WTC11 (cell line): Measurements from ENCODE around the gene NFATC1. TPM values are rescaled to one million over a fixed set of nuclear protein-coding genes. Genes with fewer than 3 reads are reported as not detected.

ENCODE experiments used
- ATAC-seq: fragments of 200-7000 bp; cut with Tn5 transposase; 2 replicates; pipeline ENCODE4 v1.10.0; 2021; ENCODE audit warnings: mild to moderate bottlenecking, moderate library complexity
- CTCF ChIA-PET: fragments of 300-600 bp; sonication (Branson Sonifier 250); formaldehyde crosslinking; loops from one replicate; lab custom pipeline; 2021; ENCODE audit warnings: antibody characterized with exemption; lab: Charles Lee
- POLR2A ChIA-PET: fragments of 350-600 bp; sonication (Branson Sonifier 250); formaldehyde crosslinking; loops from one replicate; lab custom pipeline; 2021; ENCODE audit warnings: antibody characterized with exemption; lab: Charles Lee
- DNase-seq: peaks from one replicate; pipeline ENCODE4 v3.0.0; 2021; ENCODE audit warnings: low spot score
- H3K27ac Mint-ChIP-seq: 2 replicates; pipeline ENCODE4 v1.8.0; 2021; ENCODE audit warnings: mixed read lengths
- H3K27me3 Mint-ChIP-seq: 2 replicates; pipeline ENCODE4 v1.8.0; 2021; ENCODE audit warnings: low read depth, mild to moderate bottlenecking, moderate library complexity, mixed read lengths
- H3K36me3 Mint-ChIP-seq: 2 replicates; pipeline ENCODE4 v1.8.0; 2021; ENCODE audit warnings: mixed read lengths
- H3K4me1 Mint-ChIP-seq: 2 replicates; pipeline ENCODE4 v1.8.0; 2022; ENCODE audit warnings: mixed read lengths
- H3K4me3 Mint-ChIP-seq: 2 replicates; pipeline ENCODE4 v1.8.0; 2021; ENCODE audit warnings: mild to moderate bottlenecking, moderate library complexity, mixed read lengths
- H3K9me3 Mint-ChIP-seq: 2 replicates; pipeline ENCODE4 v1.8.0; 2021; ENCODE audit warnings: mixed read lengths
- ATF2 ChIP-seq: sonication (generic); formaldehyde crosslinking; IDR thresholded peaks from 2 replicates; pipeline ENCODE4 v1.8.1; 2022; ENCODE audit warnings: low read depth, missing genetic modification reagents, borderline replicate concordance
- CREB1 ChIP-seq: sonication (generic); formaldehyde crosslinking; IDR thresholded peaks from 2 replicates; pipeline ENCODE4 v1.8.0; 2023; ENCODE audit warnings: mild to moderate bottlenecking, missing genetic modification reagents
- E2F5 ChIP-seq: sonication (generic); formaldehyde crosslinking; IDR thresholded peaks from 2 replicates; pipeline ENCODE4 v1.8.1; 2022; ENCODE audit warnings: mild to moderate bottlenecking, moderate library complexity, missing genetic modification reagents
- ERG ChIP-seq: fragments of 250-450 bp; sonication (Bioruptor Pico); IDR thresholded peaks from 2 replicates; pipeline ENCODE4 v1.8.0; 2021; ENCODE audit warnings: mild to moderate bottlenecking
- ESRRA ChIP-seq: sonication (generic); formaldehyde crosslinking; IDR thresholded peaks from 2 replicates; pipeline ENCODE4 v1.8.1; 2022; ENCODE audit warnings: mild to moderate bottlenecking, missing genetic modification reagents, borderline replicate concordance
- HMGXB4 ChIP-seq: sonication (generic); formaldehyde crosslinking; IDR thresholded peaks from 2 replicates; pipeline ENCODE4 v1.8.1; 2023; ENCODE audit warnings: mild to moderate bottlenecking, moderate library complexity, missing genetic modification reagents
- MLX ChIP-seq: sonication (generic); formaldehyde crosslinking; IDR thresholded peaks from 2 replicates; pipeline ENCODE4 v1.8.1; 2023; ENCODE audit warnings: mild to moderate bottlenecking, missing genetic modification reagents, moderate library complexity
- NFE2L1 ChIP-seq: sonication (generic); formaldehyde crosslinking; IDR thresholded peaks from 2 replicates; pipeline ENCODE4 v1.8.1; 2023; ENCODE audit warnings: missing genetic modification reagents
- RELA ChIP-seq: sonication (generic); formaldehyde crosslinking; IDR thresholded peaks from 2 replicates; pipeline ENCODE4 v1.8.1; 2022; ENCODE audit warnings: missing genetic modification reagents, mild to moderate bottlenecking, borderline replicate concordance
- TCF7 ChIP-seq: sonication (generic); formaldehyde crosslinking; IDR thresholded peaks from 2 replicates; pipeline ENCODE4 v1.8.0; 2022; ENCODE audit warnings: mild to moderate bottlenecking, low read depth, missing genetic modification reagents, moderate library complexity
- ZNF532 ChIP-seq: fragments of 250-450 bp; sonication (Bioruptor Pico); IDR thresholded peaks from 2 replicates; pipeline ENCODE4 v1.9.0; 2021; ENCODE audit warnings: mild to moderate bottlenecking, borderline replicate concordance
- total RNA-seq: library from RNA; stranded (reverse); gene quantifications from 3 replicates; pipeline ENCODE4 v1.2.3, GENCODE V29; 2021
- TF ChIP-seq, protein P1 (sequence below): fragments of 250-450 bp; sonication (Bioruptor Pico); IDR thresholded peaks from 2 replicates; pipeline ENCODE4 v1.9.0; 2021; ENCODE audit warnings: moderate library complexity, mild to moderate bottlenecking, inconsistent platforms, borderline replicate concordance
- TF ChIP-seq, protein P2 (sequence below): sonication (generic); formaldehyde crosslinking; IDR thresholded peaks from 2 replicates; pipeline ENCODE4 v1.8.1; 2022; ENCODE audit warnings: low read depth, mild to moderate bottlenecking, moderate library complexity, missing genetic modification reagents, borderline replicate concordance
- TF ChIP-seq, protein P3 (sequence below): sonication (generic); formaldehyde crosslinking; IDR thresholded peaks from 2 replicates; pipeline ENCODE4 v1.8.0; 2022; ENCODE audit warnings: mild to moderate bottlenecking, missing genetic modification reagents

The NFATC1 gene
- total RNA-seq, 1 experiment from 2014 or later, result 20.2 TPM

- no peak for ATAC-seq
- Mint-ChIP-seq H3K36me3 (no peaks in the 10 kb centered on the region; the same call in 1 of the 2 replicates), H3K27ac (peak overlapping the region; percentile 68; the same call in 1 of the 2 replicates), H3K27me3 (no peaks in the 10 kb centered on the region), H3K4me1 (peaks cover 43% of the 10 kb centered on the region)
- ChIA-PET CTCF (no interaction called here), POLR2A (no interaction called here)
- no peak for DNase-seq
- no peak for TF ChIP-seq E2F5
- TF ChIP-seq, all 79 proteins: peak for 0
- no peak overlapping the region for H3K4me3 Mint-ChIP-seq
- H3K9me3 Mint-ChIP-seq, result no peaks in the 10 kb centered on the region
These were observed 9.5 kb downstream of the NFATC1 start for GRCh38 chr18:79405019-79405780.

DNA sequence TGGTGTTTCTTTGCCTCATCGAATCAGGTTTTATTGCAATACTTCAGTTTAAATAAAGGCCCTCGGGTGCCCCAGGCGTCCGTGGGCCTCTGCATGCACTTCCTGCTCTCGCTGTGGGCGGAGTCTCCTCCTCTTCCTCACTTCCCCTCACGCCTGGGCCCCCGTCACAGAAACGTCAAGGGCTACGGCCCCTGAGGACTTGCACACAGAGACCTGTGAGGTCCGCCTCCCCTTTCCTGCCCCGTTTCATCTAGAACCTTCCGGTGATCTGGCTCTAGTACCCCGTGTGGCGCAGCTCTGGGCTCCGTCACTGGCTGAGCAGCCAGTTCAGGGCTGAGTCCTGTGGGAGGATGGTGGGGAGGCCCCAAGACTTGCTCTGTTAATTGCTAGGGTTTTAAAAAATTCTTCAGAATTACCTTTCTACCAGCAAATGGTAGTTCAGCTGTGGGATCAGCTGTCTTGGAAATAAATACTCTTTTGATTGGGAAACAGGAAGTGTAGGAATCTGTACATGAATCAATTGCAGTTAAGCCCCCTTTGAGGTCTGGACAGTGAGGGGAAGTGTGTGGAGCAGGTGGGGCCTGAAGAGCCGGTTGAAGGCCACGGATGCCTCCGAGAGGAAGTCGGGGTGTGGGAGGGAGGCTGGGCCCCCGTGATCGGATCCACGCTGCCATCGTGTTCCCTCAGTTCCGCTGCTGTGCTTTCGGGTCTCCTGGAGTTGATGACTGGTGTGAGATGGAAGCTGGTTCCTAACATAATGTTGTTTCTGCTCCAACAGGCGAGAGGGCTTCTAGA is 10.2 kb downstream of the NFATC1 start:
- no peak for TF ChIP-seq RELA (CRISPR knock-in tag)
- Mint-ChIP-seq H3K27me3 (no peaks in the 10 kb centered on the region), H3K4me1 (peaks cover 43% of the 10 kb centered on the region), H3K9me3 (no peaks in the 10 kb centered on the region), H3K36me3 (no peaks in the 10 kb centered on the region; the same call in 1 of the 2 replicates), H3K27ac (peak overlapping the region; percentile 95), H3K4me3 (no peak overlapping the region)
- CTCF ChIA-PET, result no interaction called here
- POLR2A ChIA-PET, result no interaction called here
- DNase-seq (no peak), ATAC-seq (no peak)

DNA sequence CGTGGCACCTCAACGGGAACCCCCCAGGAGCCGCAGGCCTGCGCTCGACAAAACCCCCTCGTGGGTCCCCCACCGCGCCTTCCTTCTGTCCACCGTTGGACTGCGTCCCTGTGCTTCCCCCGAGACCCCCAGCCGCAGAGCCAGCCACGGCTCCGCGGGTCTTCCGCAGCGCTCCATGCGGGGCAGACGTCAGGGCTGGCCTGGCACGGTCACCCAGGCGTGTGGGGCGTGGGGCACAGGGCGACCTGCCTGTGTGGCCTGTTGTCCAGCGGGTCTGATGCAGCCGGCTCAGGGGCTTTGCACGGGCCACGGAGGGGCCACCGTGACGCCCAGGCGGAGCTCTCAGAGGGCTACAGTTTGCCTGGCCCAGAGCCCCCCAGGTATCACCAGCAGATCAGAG is 11.0 kb downstream of the NFATC1 start:
- Mint-ChIP-seq H3K4me1 (peaks cover 39% of the 10 kb centered on the region), H3K27me3 (no peaks in the 10 kb centered on the region)
- CTCF ChIA-PET, result no interaction called here
- TF ChIP-seq, protein P1, sequence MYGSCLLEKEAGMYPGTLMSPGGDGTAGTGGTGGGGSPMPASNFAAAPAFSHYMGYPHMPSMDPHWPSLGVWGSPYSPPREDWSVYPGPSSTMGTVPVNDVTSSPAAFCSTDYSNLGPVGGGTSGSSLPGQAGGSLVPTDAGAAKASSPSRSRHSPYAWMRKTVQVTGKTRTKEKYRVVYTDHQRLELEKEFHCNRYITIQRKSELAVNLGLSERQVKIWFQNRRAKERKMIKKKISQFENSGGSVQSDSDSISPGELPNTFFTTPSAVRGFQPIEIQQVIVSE, result no peak
- TF ChIP-seq, protein P2, sequence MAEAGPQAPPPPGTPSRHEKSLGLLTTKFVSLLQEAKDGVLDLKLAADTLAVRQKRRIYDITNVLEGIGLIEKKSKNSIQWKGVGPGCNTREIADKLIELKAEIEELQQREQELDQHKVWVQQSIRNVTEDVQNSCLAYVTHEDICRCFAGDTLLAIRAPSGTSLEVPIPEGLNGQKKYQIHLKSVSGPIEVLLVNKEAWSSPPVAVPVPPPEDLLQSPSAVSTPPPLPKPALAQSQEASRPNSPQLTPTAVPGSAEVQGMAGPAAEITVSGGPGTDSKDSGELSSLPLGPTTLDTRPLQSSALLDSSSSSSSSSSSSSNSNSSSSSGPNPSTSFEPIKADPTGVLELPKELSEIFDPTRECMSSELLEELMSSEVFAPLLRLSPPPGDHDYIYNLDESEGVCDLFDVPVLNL (CRISPR knock-in tag), result no peak
- TF ChIP-seq ESRRA (no peak), ZNF532 (no peak), ATF2 (CRISPR knock-in tag) (no peak), TCF7 (CRISPR knock-in tag) (no peak), CREB1 (no peak), HMGXB4 (CRISPR knock-in tag) (no peak), ERG (CRISPR knock-in tag) (no peak), NFE2L1 (CRISPR knock-in tag) (no peak), MLX (CRISPR knock-in tag) (no peak)
- TF ChIP-seq, protein P3, sequence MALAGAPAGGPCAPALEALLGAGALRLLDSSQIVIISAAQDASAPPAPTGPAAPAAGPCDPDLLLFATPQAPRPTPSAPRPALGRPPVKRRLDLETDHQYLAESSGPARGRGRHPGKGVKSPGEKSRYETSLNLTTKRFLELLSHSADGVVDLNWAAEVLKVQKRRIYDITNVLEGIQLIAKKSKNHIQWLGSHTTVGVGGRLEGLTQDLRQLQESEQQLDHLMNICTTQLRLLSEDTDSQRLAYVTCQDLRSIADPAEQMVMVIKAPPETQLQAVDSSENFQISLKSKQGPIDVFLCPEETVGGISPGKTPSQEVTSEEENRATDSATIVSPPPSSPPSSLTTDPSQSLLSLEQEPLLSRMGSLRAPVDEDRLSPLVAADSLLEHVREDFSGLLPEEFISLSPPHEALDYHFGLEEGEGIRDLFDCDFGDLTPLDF, result no peak

More for the DNA sequence above, 11.0 kb downstream of the NFATC1 start:
- H3K4me3 Mint-ChIP-seq, result no peak overlapping the region
- no peaks in the 10 kb centered on the region for H3K9me3 Mint-ChIP-seq
- no peaks in the 10 kb centered on the region; the same call in 1 of the 2 replicates for H3K36me3 Mint-ChIP-seq
- no peak for DNase-seq
- no peak overlapping the region for H3K27ac Mint-ChIP-seq
- POLR2A ChIA-PET, result no interaction called here
- ATAC-seq, result no peak
